Stomach (tissue), 4 donors: Measurements from ENCODE around the gene PANK1.

ENCODE experiments used
- POLR2AphosphoS5 ChIP-seq, 3 donors: sonication (generic); formaldehyde crosslinking; IDR thresholded peaks; one replicate each; pipeline ENCODE4 v1.6.1; 2016; ENCODE audit warnings: antibody characterized with exemption in 3 of 3
- TF ChIP-seq, protein P1 (sequence below), 7 experiments: fragments of 450-650 bp in 4 of 7; fragments of 200-600 bp in 3 of 7; sonication (generic) in 3 of 7; IDR thresholded peaks; one replicate each; pipeline ENCODE4 v1.5.1; 2016 to 2019; ENCODE audit warnings: antibody characterized with exemption in 7 of 7, control low read depth in 2 of 7, mild to moderate bottlenecking in 1 of 7

DNA sequence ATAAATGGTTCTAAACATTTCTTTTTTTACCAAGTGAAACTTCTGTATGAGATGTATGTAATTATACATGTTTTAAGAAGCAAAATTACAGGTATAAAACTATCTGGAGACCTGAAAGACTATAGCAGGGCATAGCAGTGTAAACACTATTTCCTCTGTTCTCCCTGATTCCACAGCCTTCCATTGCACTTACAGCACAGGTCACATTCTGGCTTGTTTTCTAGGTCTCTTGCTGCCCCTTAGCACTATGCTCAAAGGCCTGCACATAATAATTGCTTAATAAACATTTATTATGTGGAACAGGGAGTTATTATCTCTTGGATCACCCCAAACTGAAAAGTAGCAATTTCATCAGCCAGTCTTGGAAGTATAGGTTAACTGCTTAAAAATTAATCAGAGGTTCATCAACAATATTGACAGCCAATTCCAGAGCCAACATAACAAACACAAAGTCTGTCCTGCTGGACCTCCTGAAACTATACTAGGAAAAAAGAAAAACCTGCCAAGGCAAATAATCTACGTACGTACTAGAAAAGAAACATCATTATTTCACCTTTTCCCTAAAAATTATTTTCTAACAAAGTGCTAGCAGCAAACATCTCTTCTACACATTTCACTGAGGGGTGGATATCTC is 43.2 kb downstream of the PANK1 start:
- TF ChIP-seq, protein P1, sequence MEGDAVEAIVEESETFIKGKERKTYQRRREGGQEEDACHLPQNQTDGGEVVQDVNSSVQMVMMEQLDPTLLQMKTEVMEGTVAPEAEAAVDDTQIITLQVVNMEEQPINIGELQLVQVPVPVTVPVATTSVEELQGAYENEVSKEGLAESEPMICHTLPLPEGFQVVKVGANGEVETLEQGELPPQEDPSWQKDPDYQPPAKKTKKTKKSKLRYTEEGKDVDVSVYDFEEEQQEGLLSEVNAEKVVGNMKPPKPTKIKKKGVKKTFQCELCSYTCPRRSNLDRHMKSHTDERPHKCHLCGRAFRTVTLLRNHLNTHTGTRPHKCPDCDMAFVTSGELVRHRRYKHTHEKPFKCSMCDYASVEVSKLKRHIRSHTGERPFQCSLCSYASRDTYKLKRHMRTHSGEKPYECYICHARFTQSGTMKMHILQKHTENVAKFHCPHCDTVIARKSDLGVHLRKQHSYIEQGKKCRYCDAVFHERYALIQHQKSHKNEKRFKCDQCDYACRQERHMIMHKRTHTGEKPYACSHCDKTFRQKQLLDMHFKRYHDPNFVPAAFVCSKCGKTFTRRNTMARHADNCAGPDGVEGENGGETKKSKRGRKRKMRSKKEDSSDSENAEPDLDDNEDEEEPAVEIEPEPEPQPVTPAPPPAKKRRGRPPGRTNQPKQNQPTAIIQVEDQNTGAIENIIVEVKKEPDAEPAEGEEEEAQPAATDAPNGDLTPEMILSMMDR (IDR thresholded peaks at IDR 0.05), result no peak
- TF ChIP-seq POLR2AphosphoS5 (IDR thresholded peaks at IDR 0.05), result no peak
